ENCODE results near the gene DNAJC4.

Gene DNAJC4

GRCh38 chr11:64186492-64187165, 43.7 kb upstream of the DNAJC4 start:
- TF ChIP-seq TAF1 (IDR thresholded peaks at IDR 0.05; ENCODE audit: low read depth) (no peak), USF1 (IDR thresholded peaks at IDR 0.05) (no peak), RAD21 (IDR thresholded peaks at IDR 0.05; ENCODE audit: low read depth) (no peak), CREB1 (IDR thresholded peaks at IDR 0.05; ENCODE audit: low read depth) (no peak), NFIC (IDR thresholded peaks at IDR 0.05) (no peak), ZBTB7A (IDR thresholded peaks at IDR 0.05; ENCODE audit: low read depth) (peak; percentile 33; the same call in 1 of the 2 replicates), TCF12 (IDR thresholded peaks at IDR 0.05; ENCODE audit: low read depth) (no peak)

GRCh38 chr11:64192434-64192833, 37.9 kb upstream of the DNAJC4 start:
- no peak for TF ChIP-seq MAX (IDR thresholded peaks at IDR 0.05)
- no peak for TF ChIP-seq FOXM1 (IDR thresholded peaks at IDR 0.05; ENCODE audit: borderline replicate concordance, low read depth)
- no peak for TF ChIP-seq USF1 (IDR thresholded peaks at IDR 0.05)

GRCh38 chr11:64196626-64197025, 33.7 kb upstream of the DNAJC4 start:
- no peak for TF ChIP-seq CEBPB (IDR thresholded peaks at IDR 0.05)
- TF ChIP-seq TEAD4 (IDR thresholded peaks at IDR 0.05): no peak
- no peak for TF ChIP-seq NFIC (IDR thresholded peaks at IDR 0.05)

- no peak for TF ChIP-seq CREB1 (IDR thresholded peaks at IDR 0.05; ENCODE audit: low read depth)
- TF ChIP-seq NFIC (IDR thresholded peaks at IDR 0.05): no peak
- no peak for TF ChIP-seq USF1 (IDR thresholded peaks at IDR 0.05)
These were observed 31.8 kb upstream of the DNAJC4 start for GRCh38 chr11:64198511-64198910.

- TF ChIP-seq CREB1 (IDR thresholded peaks at IDR 0.05; ENCODE audit: low read depth): no peak
- TF ChIP-seq EP300 (IDR thresholded peaks at IDR 0.05; ENCODE audit: borderline replicate concordance): no peak
- TF ChIP-seq FOXM1 (IDR thresholded peaks at IDR 0.05; ENCODE audit: borderline replicate concordance, low read depth): no peak
- TF ChIP-seq CEBPB (IDR thresholded peaks at IDR 0.05): 0 out of 2 replicates have a peak, but pooled peaks have one; percentile 3
- no peak for TF ChIP-seq EGR1 (IDR thresholded peaks at IDR 0.05)
- TF ChIP-seq YY1 (IDR thresholded peaks at IDR 0.05; ENCODE audit: low read depth): no peak
- TF ChIP-seq ZBTB7A (IDR thresholded peaks at IDR 0.05; ENCODE audit: low read depth): no peak
These were observed 28.8 kb upstream of the DNAJC4 start for GRCh38 chr11:64201543-64201942.

GRCh38 chr11:64202992-64203391, 27.4 kb upstream of the DNAJC4 start:
- TF ChIP-seq NFIC (IDR thresholded peaks at IDR 0.05) (no peak), USF1 (IDR thresholded peaks at IDR 0.05) (no peak)

- TF ChIP-seq ZBTB7A (IDR thresholded peaks at IDR 0.05; ENCODE audit: low read depth) (no peak), RAD21 (IDR thresholded peaks at IDR 0.05; ENCODE audit: low read depth) (no peak), CREB1 (IDR thresholded peaks at IDR 0.05; ENCODE audit: low read depth) (no peak)
These were observed 26.8 kb upstream of the DNAJC4 start for GRCh38 chr11:64203421-64204079.

- TF ChIP-seq FOXM1 (IDR thresholded peaks at IDR 0.05; ENCODE audit: borderline replicate concordance, low read depth) (no peak), YY1 (IDR thresholded peaks at IDR 0.05; ENCODE audit: low read depth) (no peak), REST (IDR thresholded peaks at IDR 0.05; ENCODE audit: low read depth) (no peak), RAD21 (IDR thresholded peaks at IDR 0.05; ENCODE audit: low read depth) (no peak), TCF12 (IDR thresholded peaks at IDR 0.05; ENCODE audit: low read depth) (no peak), USF1 (IDR thresholded peaks at IDR 0.05) (no peak), MAX (IDR thresholded peaks at IDR 0.05) (no peak), EP300 (IDR thresholded peaks at IDR 0.05; ENCODE audit: borderline replicate concordance) (no peak), NFIC (IDR thresholded peaks at IDR 0.05) (no peak), CEBPB (IDR thresholded peaks at IDR 0.05) (no peak), EGR1 (IDR thresholded peaks at IDR 0.05) (no peak), TAF1 (IDR thresholded peaks at IDR 0.05; ENCODE audit: low read depth) (no peak), ZBTB7A (IDR thresholded peaks at IDR 0.05; ENCODE audit: low read depth) (no peak), CREB1 (IDR thresholded peaks at IDR 0.05; ENCODE audit: low read depth) (no peak)
These were observed 26.3 kb upstream of the DNAJC4 start for GRCh38 chr11:64204080-64204440.

All from Ishikawa (cell line).